ENCODE results near the gene DUSP16. TPM values are rescaled to one million over a fixed set of nuclear protein-coding genes. Genes with fewer than 3 reads are reported as not detected.
"Not testable (repeated sequence)": the region's sequence is repeated elsewhere in the genome, so short reads cannot be mapped to it uniquely, and the experiment has no call there.

DUSP16 gene
- total RNA-seq, 3 donors from 2014 or later (not counting 1 experiment from before 2014, with no cell fraction given): 6.9 to 19.9 (median 10.0) TPM

- Histone ChIP-seq H3K9me3 (ENCODE audit: control insufficient read depth, insufficient read depth, low read length) (no peaks in the 10 kb centered on the region), H3K4me3 (ENCODE audit: low read length) (no peak overlapping the region), H3K27me3 (ENCODE audit: control insufficient read depth, insufficient read depth, low read length) (no peaks in the 10 kb centered on the region), H3K4me1 (ENCODE audit: control insufficient read depth, insufficient read depth, low read length) (no peaks in the 10 kb centered on the region), H3K27ac (ENCODE audit: low read length) (no peak overlapping the region), H3K36me3 (ENCODE audit: control insufficient read depth, insufficient read depth, low read length) (no peaks in the 10 kb centered on the region)
- ATAC-seq (no peak), DNase-seq (no peak)
- H3K27ac Mint-ChIP-seq: no peak overlapping the region
- H3K36me3 Mint-ChIP-seq: no peaks in the 10 kb centered on the region
- TF ChIP-seq CTCF (IDR thresholded peaks at IDR 0.05): no peak
- H3K4me3 Mint-ChIP-seq: no peak overlapping the region
- intact Hi-C loops (cut with micrococcal nuclease): no loop called here
- no peaks in the 10 kb centered on the region for H3K9me3 Mint-ChIP-seq
- H3K4me1 Mint-ChIP-seq: no peaks in the 10 kb centered on the region
- H3K27me3 Mint-ChIP-seq (ENCODE audit: low read depth in 2 of 2): no peaks in the 10 kb centered on the region
These were observed 38.5 kb downstream of the DUSP16 start for GRCh38 chr12:12524128-12524527.

GRCh38 chr12:12523229-12523628 lies 39.4 kb downstream of the DUSP16 start:
- H3K4me1 ChIP-seq (ENCODE audit: control insufficient read depth, insufficient read depth, low read length): no peaks in the 10 kb centered on the region
- Mint-ChIP-seq H3K9me3 (no peaks in the 10 kb centered on the region), H3K36me3 (no peaks in the 10 kb centered on the region), H3K4me3 (no peak overlapping the region), H3K27ac (no peak overlapping the region), H3K4me1 (no peaks in the 10 kb centered on the region), H3K27me3 (ENCODE audit: low read depth in 2 of 2) (no peaks in the 10 kb centered on the region)
- ATAC-seq: no peak
- TF ChIP-seq CTCF (IDR thresholded peaks at IDR 0.05): no peak
- H3K36me3 ChIP-seq (ENCODE audit: control insufficient read depth, insufficient read depth, low read length): peaks cover 4% of the 10 kb centered on the region
- H3K9me3 ChIP-seq (ENCODE audit: control insufficient read depth, insufficient read depth, low read length): no peaks in the 10 kb centered on the region
- DNase-seq: no peak
- intact Hi-C loops (cut with micrococcal nuclease): no loop called here
- no peaks in the 10 kb centered on the region for H3K27me3 ChIP-seq (ENCODE audit: control insufficient read depth, insufficient read depth, low read length)
- H3K27ac ChIP-seq (ENCODE audit: low read length): no peak overlapping the region
- H3K4me3 ChIP-seq (ENCODE audit: low read length): no peak overlapping the region

- H3K27ac ChIP-seq (ENCODE audit: low read length); ATAC-seq: not testable (repeated sequence)
These were observed 40.0 kb downstream of the DUSP16 start for GRCh38 chr12:12522657-12523056.

GRCh38 chr12:12521888-12522287 lies 40.8 kb downstream of the DUSP16 start:
- Histone ChIP-seq H3K36me3 (ENCODE audit: control insufficient read depth, insufficient read depth, low read length) (peaks cover 8% of the 10 kb centered on the region), H3K27me3 (ENCODE audit: control insufficient read depth, insufficient read depth, low read length) (no peaks in the 10 kb centered on the region), H3K9me3 (ENCODE audit: control insufficient read depth, insufficient read depth, low read length) (no peaks in the 10 kb centered on the region), H3K4me3 (ENCODE audit: low read length) (no peak overlapping the region), H3K4me1 (ENCODE audit: control insufficient read depth, insufficient read depth, low read length) (no peaks in the 10 kb centered on the region), H3K27ac (ENCODE audit: low read length) (no peak overlapping the region)
- TF ChIP-seq CTCF (IDR thresholded peaks at IDR 0.05): no peak
- H3K9me3 Mint-ChIP-seq: no peaks in the 10 kb centered on the region
- H3K4me3 Mint-ChIP-seq: no peak overlapping the region
- no peaks in the 10 kb centered on the region for H3K27me3 Mint-ChIP-seq (ENCODE audit: low read depth in 2 of 2)
- no peak for DNase-seq
- intact Hi-C loops (cut with micrococcal nuclease): no loop called here
- WGBS (ENCODE audit: insufficient coverage): 79% methylated on average over 6 of the region's 6 CpGs
- no peak overlapping the region for H3K27ac Mint-ChIP-seq
- H3K36me3 Mint-ChIP-seq: no peaks in the 10 kb centered on the region
- no peaks in the 10 kb centered on the region for H3K4me1 Mint-ChIP-seq
- ATAC-seq: no peak

More at GRCh38 chr12:12522657-12523056, 40.0 kb downstream of the DUSP16 start:
- WGBS (ENCODE audit: insufficient coverage): 100% methylated on average over 3 of the region's 4 CpGs
- H3K36me3 ChIP-seq (ENCODE audit: control insufficient read depth, insufficient read depth, low read length); H3K4me1 Mint-ChIP-seq; H3K27me3 Mint-ChIP-seq (ENCODE audit: low read depth in 2 of 2); H3K9me3 ChIP-seq (ENCODE audit: control insufficient read depth, insufficient read depth, low read length); H3K9me3 Mint-ChIP-seq; H3K4me1 ChIP-seq (ENCODE audit: control insufficient read depth, insufficient read depth, low read length); H3K27ac Mint-ChIP-seq; H3K4me3 Mint-ChIP-seq; H3K4me3 ChIP-seq (ENCODE audit: low read length); DNase-seq; H3K27me3 ChIP-seq (ENCODE audit: control insufficient read depth, insufficient read depth, low read length); H3K36me3 Mint-ChIP-seq; intact Hi-C loops (cut with micrococcal nuclease): not testable (repeated sequence)
